Smooth muscle cell (in vitro differentiated cells): ENCODE measurements around the gene TNNI2. TPM values are rescaled to one million over a fixed set of nuclear protein-coding genes. Genes with fewer than 3 reads are reported as not detected.
"Not testable (repeated sequence)": the region's sequence is repeated elsewhere in the genome, so short reads cannot be mapped to it uniquely, and the experiment has no call there.

Experiments used
- DNase-seq: peaks from one replicate; lab custom pipeline; 2025; ENCODE audit not compliant: unreplicated experiment; lab: John Stamatoyannopoulos, UW
- H2AFZ ChIP-seq: fragments of 200-600 bp; sonication (generic); 2 replicates; pipeline ENCODE4 v1.6.0; 2016; ENCODE audit warnings: antibody characterized with exemption, low read depth, mild to moderate bottlenecking
- H3F3A ChIP-seq: fragments of 200-600 bp; sonication (generic); 2 replicates; pipeline ENCODE4 v1.6.0; 2017; ENCODE audit warnings: antibody characterized with exemption, low read depth
- H3K27ac ChIP-seq: fragments of 200-600 bp; sonication (generic); 2 replicates; pipeline ENCODE4 v1.5.1; 2016; ENCODE audit warnings: low read depth, mild to moderate bottlenecking
- H3K27me3 ChIP-seq: fragments of 200-600 bp; sonication (generic); 2 replicates; pipeline ENCODE4 v1.6.1; 2016; ENCODE audit warnings: low read depth, mild to moderate bottlenecking
- H3K36me3 ChIP-seq: fragments of 200-600 bp; sonication (generic); 2 replicates; pipeline ENCODE4 v1.5.1; 2016; ENCODE audit warnings: low read depth
- H3K4me1 ChIP-seq: fragments of 200-600 bp; sonication (generic); 2 replicates; pipeline ENCODE4 v1.5.1; 2016; ENCODE audit warnings: low read depth
- H3K4me2 ChIP-seq: fragments of 200-600 bp; sonication (generic); 2 replicates; pipeline ENCODE4 v1.6.0; 2016; ENCODE audit warnings: mild to moderate bottlenecking
- H3K4me3 ChIP-seq: fragments of 200-600 bp; sonication (generic); 2 replicates; pipeline ENCODE4 v1.5.1; 2016; ENCODE audit warnings: mild to moderate bottlenecking
- H3K79me2 ChIP-seq: fragments of 200-600 bp; sonication (generic); 2 replicates; pipeline ENCODE4 v1.6.0; 2016; ENCODE audit warnings: low read depth, mild to moderate bottlenecking
- H3K9ac ChIP-seq: fragments of 200-600 bp; sonication (generic); 2 replicates; pipeline ENCODE4 v1.6.0; 2016; ENCODE audit warnings: low read depth
- H3K9me3 ChIP-seq: fragments of 200-600 bp; sonication (generic); replicated peaks from 2 replicates; pipeline ENCODE4 v1.5.1; 2016; ENCODE audit warnings: low read depth
- H4K20me1 ChIP-seq: fragments of 200-600 bp; sonication (generic); 2 replicates; pipeline ENCODE4 v1.6.0; 2016; ENCODE audit warnings: low read depth
- CTCF ChIP-seq: fragments of 200-600 bp; sonication (generic); IDR thresholded peaks from 2 replicates; pipeline ENCODE4 v1.5.1; 2017; ENCODE audit warnings: borderline replicate concordance, mild to moderate bottlenecking, antibody characterized with exemption; ENCODE audit not compliant: insufficient read depth, poor library complexity, severe bottlenecking
- WGBS: methylation state at CpG from one replicate; pipeline ENCODE4 v1.1.7; 2016; ENCODE audit warnings: low lambda C conversion rate; 5-methylcytosine and 5-hydroxymethylcytosine counted together
- polyA plus RNA-seq: library from polyadenylated mRNA; unstranded; fragments of >200 nt; fragmentation: Nextera tagmentation; extraction: Ambion mirVana; gene quantifications from 2 replicates; pipeline ENCODE4 v1.2.1, GENCODE V29; 2016
- total RNA-seq: library from RNA; depleted of rRNA; stranded (reverse); fragments of >200 nt; gene quantifications from 2 replicates; pipeline ENCODE4 v1.2.3, GENCODE V29; 2014

TNNI2 gene
- total and polyA plus RNA-seq, 2 experiments from 2014 or later = 0.94 to 1.2 TPM

- H3K79me2 ChIP-seq = no peaks in the 10 kb centered on the region
- H4K20me1 ChIP-seq = no peaks in the 10 kb centered on the region
- no peak overlapping the region for H2AFZ ChIP-seq
- H3K9me3 ChIP-seq = no peaks in the 10 kb centered on the region
- no peak for TF ChIP-seq CTCF
- H3K27ac ChIP-seq = no peak overlapping the region
- WGBS = 94% methylated on average over 15 of the region's 15 CpGs
- H3K9ac ChIP-seq = no peak overlapping the region
- no peaks in the 10 kb centered on the region for H3F3A ChIP-seq
- no peak overlapping the region for H3K4me3 ChIP-seq
- no peaks in the 10 kb centered on the region for H3K36me3 ChIP-seq
- no peak for DNase-seq
- H3K27me3 ChIP-seq = no peaks in the 10 kb centered on the region
- peaks cover 2% of the 10 kb centered on the region for H3K4me1 ChIP-seq
- no peak overlapping the region for H3K4me2 ChIP-seq
These were observed 32.8 kb downstream of the TNNI2 start for GRCh38 chr11:1871531-1871930.

- no peak for TF ChIP-seq CTCF
- Histone ChIP-seq H4K20me1 (no peaks in the 10 kb centered on the region), H3K27ac (no peak overlapping the region), H3K4me1 (peaks cover 6% of the 10 kb centered on the region), H3K79me2 (no peaks in the 10 kb centered on the region), H3K27me3 (no peaks in the 10 kb centered on the region), H3K9ac (no peak overlapping the region), H3F3A (no peaks in the 10 kb centered on the region), H3K4me2 (no peak overlapping the region), H3K36me3 (no peaks in the 10 kb centered on the region), H3K4me3 (no peak overlapping the region), H3K9me3 (no peaks in the 10 kb centered on the region), H2AFZ (no peak overlapping the region)
- WGBS = 86% methylated on average over 24 of the region's 25 CpGs
- no peak for DNase-seq
These were observed 33.6 kb downstream of the TNNI2 start for GRCh38 chr11:1872267-1872985.

GRCh38 chr11:1873048-1873812, 34.4 kb downstream of the TNNI2 start:
- Histone ChIP-seq H2AFZ (no peak overlapping the region), H3K27ac (no peak overlapping the region), H3K79me2 (no peaks in the 10 kb centered on the region), H3K27me3 (no peaks in the 10 kb centered on the region), H3F3A (no peaks in the 10 kb centered on the region), H3K9me3 (no peaks in the 10 kb centered on the region), H3K36me3 (no peaks in the 10 kb centered on the region), H3K4me1 (peaks cover 6% of the 10 kb centered on the region), H4K20me1 (no peaks in the 10 kb centered on the region), H3K4me2 (no peak overlapping the region), H3K9ac (no peak overlapping the region), H3K4me3 (no peak overlapping the region)
- no peak for TF ChIP-seq CTCF
- no peak for DNase-seq
- 70% methylated on average over 8 of the region's 11 CpGs for WGBS

GRCh38 chr11:1873813-1874150, 35.0 kb downstream of the TNNI2 start:
- not testable (repeated sequence) for H3K36me3 ChIP-seq, H3F3A ChIP-seq, H4K20me1 ChIP-seq, H3K27ac ChIP-seq, H3K4me1 ChIP-seq, H3K9me3 ChIP-seq, H3K79me2 ChIP-seq, H3K4me3 ChIP-seq, H2AFZ ChIP-seq, DNase-seq, H3K27me3 ChIP-seq, H3K4me2 ChIP-seq, H3K9ac ChIP-seq
- WGBS = 86% methylated on average over 2 of the region's 17 CpGs

- not testable (repeated sequence) for H3K9ac ChIP-seq, H3F3A ChIP-seq, H3K79me2 ChIP-seq, H3K36me3 ChIP-seq, H3K4me1 ChIP-seq, H3K27me3 ChIP-seq, H2AFZ ChIP-seq, H3K27ac ChIP-seq, H3K4me3 ChIP-seq, DNase-seq, H3K9me3 ChIP-seq, H4K20me1 ChIP-seq, H3K4me2 ChIP-seq
- 86% methylated on average over 16 of the region's 17 CpGs for WGBS
These were observed 35.8 kb downstream of the TNNI2 start for GRCh38 chr11:1874441-1875092.
